ENCODE measurements around the gene EFNB2. TPM values are rescaled to one million over a fixed set of nuclear protein-coding genes. Genes with fewer than 3 reads are reported as not detected.

EFNB2 gene
- total and polyA plus RNA-seq, 2 of the 8 experiments (the other 6 are each of a cell fraction or from before 2014, with no cell fraction given), result 8.2 to 12.0 TPM

- no peak for TF ChIP-seq JUND (IDR thresholded peaks at IDR 0.05; ENCODE audit: low read length)
- TF ChIP-seq CHD2 (IDR thresholded peaks at IDR 0.05; ENCODE audit: low read length), result no peak
- TF ChIP-seq HDAC6 (IDR thresholded peaks at IDR 0.05; ENCODE audit: low read depth, low read length), result no peak
Observed at GRCh38 chr13:106561551-106562170, 26.2 kb upstream of the EFNB2 start (continued).

Data from H1 (cell line).